ENCODE results near the gene DENND2D. TPM values are rescaled to one million over a fixed set of nuclear protein-coding genes. Genes with fewer than 3 reads are reported as not detected.
A peak's percentile ranks its signal among the peaks of the same experiment; 100 is the strongest.

The DENND2D gene
- total and polyA plus RNA-seq, 9 of the 15 experiments (the other 6 are each of a cell fraction or from before 2014, with no cell fraction given) = 0.08 to 0.44 (median 0.13) TPM; not detected in 6

DNA sequence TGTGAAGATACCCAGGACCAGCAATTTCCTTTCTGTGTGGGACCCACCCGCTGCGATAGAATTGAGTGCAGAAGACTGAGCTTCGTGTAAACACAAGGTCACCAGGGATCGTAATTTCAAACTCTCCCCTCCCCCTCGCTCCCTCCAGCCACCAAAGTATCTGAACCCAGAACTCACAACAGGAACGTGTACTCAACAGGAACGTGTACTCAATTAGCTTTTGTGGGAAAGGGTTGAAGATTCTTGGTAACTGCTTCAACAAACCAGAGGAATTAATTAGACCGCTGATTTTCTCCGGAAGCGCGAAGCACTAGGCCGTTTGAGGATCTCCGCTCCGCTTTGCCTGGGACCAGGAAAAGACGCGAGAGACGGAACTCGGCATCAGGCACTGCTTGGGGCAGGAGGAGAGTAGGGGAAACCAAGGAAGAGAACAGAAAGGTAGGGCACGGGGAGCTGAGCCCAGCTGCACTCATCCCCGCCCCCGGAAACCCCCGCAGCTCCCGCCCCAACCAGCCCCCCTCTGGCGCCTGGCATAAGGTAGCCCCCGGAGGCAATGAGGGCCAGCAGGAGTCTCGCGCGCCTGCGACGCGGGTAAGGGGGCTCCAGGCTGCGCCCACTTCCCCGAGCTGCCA, 61.0 kb downstream of the DENND2D start (continued):
- no peak for TF ChIP-seq ZNF121 (CRISPR knock-in tag; conservative IDR thresholded peaks at IDR 0.05)
- TF ChIP-seq, protein P1, sequence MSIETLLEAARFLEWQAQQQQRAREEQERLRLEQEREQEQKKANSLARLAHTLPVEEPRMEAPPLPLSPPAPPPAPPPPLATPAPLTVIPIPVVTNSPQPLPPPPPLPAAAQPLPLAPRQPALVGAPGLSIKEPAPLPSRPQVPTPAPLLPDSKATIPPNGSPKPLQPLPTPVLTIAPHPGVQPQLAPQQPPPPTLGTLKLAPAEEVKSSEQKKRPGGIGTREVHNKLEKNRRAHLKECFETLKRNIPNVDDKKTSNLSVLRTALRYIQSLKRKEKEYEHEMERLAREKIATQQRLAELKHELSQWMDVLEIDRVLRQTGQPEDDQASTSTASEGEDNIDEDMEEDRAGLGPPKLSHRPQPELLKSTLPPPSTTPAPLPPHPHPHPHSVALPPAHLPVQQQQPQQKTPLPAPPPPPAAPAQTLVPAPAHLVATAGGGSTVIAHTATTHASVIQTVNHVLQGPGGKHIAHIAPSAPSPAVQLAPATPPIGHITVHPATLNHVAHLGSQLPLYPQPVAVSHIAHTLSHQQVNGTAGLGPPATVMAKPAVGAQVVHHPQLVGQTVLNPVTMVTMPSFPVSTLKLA (conservative IDR thresholded peaks at IDR 0.05) = peak; percentile 14 to 21; a peak in 1 of 4 replicates
- TF ChIP-seq ZNF707 (CRISPR knock-in tag; conservative IDR thresholded peaks at IDR 0.05) = no peak
- no peak for TF ChIP-seq ZKSCAN8 (CRISPR knock-in tag; IDR thresholded peaks at IDR 0.05)
- TF ChIP-seq SMARCA5 (IDR thresholded peaks at IDR 0.05) = no peak
- no peak for TF ChIP-seq MCM7 (IDR thresholded peaks at IDR 0.05)
- TF ChIP-seq, protein P2, sequence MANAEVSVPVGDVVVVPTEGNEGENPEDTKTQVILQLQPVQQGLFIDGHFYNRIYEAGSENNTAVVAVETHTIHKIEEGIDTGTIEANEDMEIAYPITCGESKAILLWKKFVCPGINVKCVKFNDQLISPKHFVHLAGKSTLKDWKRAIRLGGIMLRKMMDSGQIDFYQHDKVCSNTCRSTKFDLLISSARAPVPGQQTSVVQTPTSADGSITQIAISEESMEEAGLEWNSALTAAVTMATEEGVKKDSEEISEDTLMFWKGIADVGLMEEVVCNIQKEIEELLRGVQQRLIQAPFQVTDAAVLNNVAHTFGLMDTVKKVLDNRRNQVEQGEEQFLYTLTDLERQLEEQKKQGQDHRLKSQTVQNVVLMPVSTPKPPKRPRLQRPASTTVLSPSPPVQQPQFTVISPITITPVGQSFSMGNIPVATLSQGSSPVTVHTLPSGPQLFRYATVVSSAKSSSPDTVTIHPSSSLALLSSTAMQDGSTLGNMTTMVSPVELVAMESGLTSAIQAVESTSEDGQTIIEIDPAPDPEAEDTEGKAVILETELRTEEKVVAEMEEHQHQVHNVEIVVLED (CRISPR knock-in tag; IDR thresholded peaks at IDR 0.05) = no peak
- no peak for TF ChIP-seq CEBPB (tag; IDR thresholded peaks at IDR 0.05)
- no peak for TF ChIP-seq RBM22 (IDR thresholded peaks at IDR 0.05; ENCODE audit: low read depth, low read length, poor library complexity, severe bottlenecking)
- no peak for TF ChIP-seq ZFP1 (CRISPR knock-in tag; IDR thresholded peaks at IDR 0.05)
- no peak for TF ChIP-seq ZNF12 (CRISPR knock-in tag; IDR thresholded peaks at IDR 0.05)
- no peak for TF ChIP-seq SMARCC2 (IDR thresholded peaks at IDR 0.05; ENCODE audit: low read depth)
- TF ChIP-seq PHB2 (IDR thresholded peaks at IDR 0.05; ENCODE audit: low read depth) = no peak
- no peak for TF ChIP-seq NCOA6 (IDR thresholded peaks at IDR 0.05)
- no peak for TF ChIP-seq ETS2 (tag; IDR thresholded peaks at IDR 0.05; ENCODE audit: borderline replicate concordance, poor library complexity, severe bottlenecking)
- no peak for TF ChIP-seq BRF1 (IDR thresholded peaks at IDR 0.05; ENCODE audit: borderline replicate concordance, extremely low read depth, insufficient read length)
- no peak for TF ChIP-seq TRIM28 (IDR thresholded peaks at IDR 0.05)
- TF ChIP-seq SMC3 (conservative IDR thresholded peaks at IDR 0.05; ENCODE audit: insufficient read depth, low read depth, low read length) = no peak
- no peak for TF ChIP-seq PHTF2 (CRISPR knock-in tag; IDR thresholded peaks at IDR 0.05)
- TF ChIP-seq SRSF9 (IDR thresholded peaks at IDR 0.05; ENCODE audit: borderline replicate concordance, low read depth, low read length) = no peak
- no peak for TF ChIP-seq POLR2B (IDR thresholded peaks at IDR 0.05; ENCODE audit: low read depth, partially characterized antibody)
- TF ChIP-seq ZNF165 (CRISPR knock-in tag; IDR thresholded peaks at IDR 0.05; ENCODE audit: borderline replicate concordance) = no peak
- TF ChIP-seq ZBTB8A (IDR thresholded peaks at IDR 0.05; ENCODE audit: partially characterized antibody) = no peak
- TF ChIP-seq CTBP1 (IDR thresholded peaks at IDR 0.05; ENCODE audit: borderline replicate concordance) = no peak

Data from K562 (cell line).